ENCODE results near the gene PACRG.

DNA sequence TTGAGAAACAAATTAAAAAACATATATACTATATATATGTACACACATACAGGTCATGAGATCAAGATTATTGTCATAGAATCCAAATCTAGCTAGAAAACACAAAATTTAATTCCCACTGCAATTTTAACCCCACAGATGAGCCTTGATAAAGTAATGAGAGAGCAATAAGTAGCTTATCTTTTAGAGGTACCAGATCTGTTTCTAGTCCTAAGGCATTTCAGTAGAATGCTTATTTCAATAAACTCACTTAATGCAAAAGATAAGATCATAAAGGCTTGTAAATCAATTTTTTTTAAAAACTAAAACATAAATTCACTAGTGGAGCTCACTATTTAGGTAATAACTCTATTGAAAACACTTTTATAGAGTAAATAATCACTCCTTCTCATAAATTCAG is 47.4 kb upstream of the PACRG start:
- TF ChIP-seq, protein P1, sequence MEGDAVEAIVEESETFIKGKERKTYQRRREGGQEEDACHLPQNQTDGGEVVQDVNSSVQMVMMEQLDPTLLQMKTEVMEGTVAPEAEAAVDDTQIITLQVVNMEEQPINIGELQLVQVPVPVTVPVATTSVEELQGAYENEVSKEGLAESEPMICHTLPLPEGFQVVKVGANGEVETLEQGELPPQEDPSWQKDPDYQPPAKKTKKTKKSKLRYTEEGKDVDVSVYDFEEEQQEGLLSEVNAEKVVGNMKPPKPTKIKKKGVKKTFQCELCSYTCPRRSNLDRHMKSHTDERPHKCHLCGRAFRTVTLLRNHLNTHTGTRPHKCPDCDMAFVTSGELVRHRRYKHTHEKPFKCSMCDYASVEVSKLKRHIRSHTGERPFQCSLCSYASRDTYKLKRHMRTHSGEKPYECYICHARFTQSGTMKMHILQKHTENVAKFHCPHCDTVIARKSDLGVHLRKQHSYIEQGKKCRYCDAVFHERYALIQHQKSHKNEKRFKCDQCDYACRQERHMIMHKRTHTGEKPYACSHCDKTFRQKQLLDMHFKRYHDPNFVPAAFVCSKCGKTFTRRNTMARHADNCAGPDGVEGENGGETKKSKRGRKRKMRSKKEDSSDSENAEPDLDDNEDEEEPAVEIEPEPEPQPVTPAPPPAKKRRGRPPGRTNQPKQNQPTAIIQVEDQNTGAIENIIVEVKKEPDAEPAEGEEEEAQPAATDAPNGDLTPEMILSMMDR (IDR thresholded peaks at IDR 0.05) = no peak
- TF ChIP-seq POLR2A (IDR thresholded peaks at IDR 0.05) = no peak
